Chondrocyte (in vitro differentiated cells): ENCODE measurements around the gene MAP1A. TPM values are rescaled to one million over a fixed set of nuclear protein-coding genes. Genes with fewer than 3 reads are reported as not detected.
"Not testable (repeated sequence)": the region's sequence is repeated elsewhere in the genome, so short reads cannot be mapped to it uniquely, and the experiment has no call there.

Experiments used
- DNase-seq: peaks from one replicate; pipeline ENCODE4 v3.0.0; 2021; ENCODE audit warnings: mixed read lengths, low spot score
- H3K27ac Mint-ChIP-seq: one replicate; pipeline ENCODE4 v1.8.0; 2021; ENCODE audit warnings: mild to moderate bottlenecking, moderate library complexity, mixed read lengths; ENCODE audit not compliant: unreplicated experiment
- H3K27me3 Mint-ChIP-seq: 2 replicates; pipeline ENCODE4 v1.8.0; 2021; ENCODE audit warnings: low read depth, mixed read lengths
- H3K36me3 Mint-ChIP-seq: 2 replicates; pipeline ENCODE4 v1.8.0; 2021; ENCODE audit warnings: low read depth, mixed read lengths
- H3K4me1 Mint-ChIP-seq: 2 replicates; pipeline ENCODE4 v1.8.0; 2021; ENCODE audit warnings: low read depth, mild to moderate bottlenecking, mixed read lengths
- H3K4me3 Mint-ChIP-seq: one replicate; pipeline ENCODE4 v1.8.0; 2021; ENCODE audit warnings: mild to moderate bottlenecking, moderate library complexity, mixed read lengths; ENCODE audit not compliant: unreplicated experiment
- H3K9me3 Mint-ChIP-seq: 2 replicates; pipeline ENCODE4 v1.8.0; 2021; ENCODE audit warnings: low read depth, mixed read lengths
- total RNA-seq: library from RNA; stranded (reverse); gene quantifications from 3 replicates; pipeline ENCODE4 v1.2.1, GENCODE V29; 2021
- TF ChIP-seq, protein P1 (sequence below): fragments of 200-600 bp; sonication (generic); IDR thresholded peaks from 2 replicates; pipeline ENCODE4 v1.5.0; 2021; ENCODE audit warnings: antibody characterized with exemption, mild to moderate bottlenecking, moderate library complexity

MAP1A gene
- total RNA-seq, 1 donor from 2014 or later: 96.3 TPM

DNA sequence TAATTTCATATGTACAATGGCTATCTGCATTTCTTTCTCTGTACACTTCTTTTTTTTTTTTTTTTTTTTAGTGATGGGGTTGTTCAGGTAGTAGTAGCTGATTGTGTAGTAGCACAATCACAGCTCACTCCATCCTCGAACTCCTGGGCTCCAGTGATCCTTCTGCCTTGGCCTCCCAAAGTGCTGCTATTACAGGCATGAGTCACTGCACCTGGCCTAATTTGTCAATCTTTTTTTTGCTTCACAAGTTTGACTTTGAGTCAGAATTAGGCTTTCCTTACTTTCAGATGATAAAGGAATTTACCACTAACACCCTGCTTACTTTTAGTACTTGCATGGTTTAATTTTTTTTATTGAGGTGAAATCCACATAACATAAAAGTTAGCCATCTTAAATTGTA lies 28.0 kb downstream of the MAP1A start:
- Mint-ChIP-seq H3K27me3 (no peaks in the 10 kb centered on the region), H3K4me3 (no peak overlapping the region), H3K9me3 (peaks cover 17% of the 10 kb centered on the region), H3K27ac (no peak overlapping the region), H3K4me1 (no peaks in the 10 kb centered on the region), H3K36me3 (peaks cover 4% of the 10 kb centered on the region)
- TF ChIP-seq, protein P1, sequence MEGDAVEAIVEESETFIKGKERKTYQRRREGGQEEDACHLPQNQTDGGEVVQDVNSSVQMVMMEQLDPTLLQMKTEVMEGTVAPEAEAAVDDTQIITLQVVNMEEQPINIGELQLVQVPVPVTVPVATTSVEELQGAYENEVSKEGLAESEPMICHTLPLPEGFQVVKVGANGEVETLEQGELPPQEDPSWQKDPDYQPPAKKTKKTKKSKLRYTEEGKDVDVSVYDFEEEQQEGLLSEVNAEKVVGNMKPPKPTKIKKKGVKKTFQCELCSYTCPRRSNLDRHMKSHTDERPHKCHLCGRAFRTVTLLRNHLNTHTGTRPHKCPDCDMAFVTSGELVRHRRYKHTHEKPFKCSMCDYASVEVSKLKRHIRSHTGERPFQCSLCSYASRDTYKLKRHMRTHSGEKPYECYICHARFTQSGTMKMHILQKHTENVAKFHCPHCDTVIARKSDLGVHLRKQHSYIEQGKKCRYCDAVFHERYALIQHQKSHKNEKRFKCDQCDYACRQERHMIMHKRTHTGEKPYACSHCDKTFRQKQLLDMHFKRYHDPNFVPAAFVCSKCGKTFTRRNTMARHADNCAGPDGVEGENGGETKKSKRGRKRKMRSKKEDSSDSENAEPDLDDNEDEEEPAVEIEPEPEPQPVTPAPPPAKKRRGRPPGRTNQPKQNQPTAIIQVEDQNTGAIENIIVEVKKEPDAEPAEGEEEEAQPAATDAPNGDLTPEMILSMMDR: no peak
- DNase-seq: no peak

- peaks cover 7% of the 10 kb centered on the region for H3K36me3 Mint-ChIP-seq
- H3K27ac Mint-ChIP-seq: no peak overlapping the region
- TF ChIP-seq, protein P1: no peak
- no peak for DNase-seq
- no peak overlapping the region for H3K4me3 Mint-ChIP-seq
- H3K27me3 Mint-ChIP-seq: no peaks in the 10 kb centered on the region
- peaks cover 17% of the 10 kb centered on the region for H3K9me3 Mint-ChIP-seq
- no peaks in the 10 kb centered on the region for H3K4me1 Mint-ChIP-seq
Observed at GRCh38 chr15:43547539-43547938, 30.1 kb downstream of the MAP1A start.

DNA sequence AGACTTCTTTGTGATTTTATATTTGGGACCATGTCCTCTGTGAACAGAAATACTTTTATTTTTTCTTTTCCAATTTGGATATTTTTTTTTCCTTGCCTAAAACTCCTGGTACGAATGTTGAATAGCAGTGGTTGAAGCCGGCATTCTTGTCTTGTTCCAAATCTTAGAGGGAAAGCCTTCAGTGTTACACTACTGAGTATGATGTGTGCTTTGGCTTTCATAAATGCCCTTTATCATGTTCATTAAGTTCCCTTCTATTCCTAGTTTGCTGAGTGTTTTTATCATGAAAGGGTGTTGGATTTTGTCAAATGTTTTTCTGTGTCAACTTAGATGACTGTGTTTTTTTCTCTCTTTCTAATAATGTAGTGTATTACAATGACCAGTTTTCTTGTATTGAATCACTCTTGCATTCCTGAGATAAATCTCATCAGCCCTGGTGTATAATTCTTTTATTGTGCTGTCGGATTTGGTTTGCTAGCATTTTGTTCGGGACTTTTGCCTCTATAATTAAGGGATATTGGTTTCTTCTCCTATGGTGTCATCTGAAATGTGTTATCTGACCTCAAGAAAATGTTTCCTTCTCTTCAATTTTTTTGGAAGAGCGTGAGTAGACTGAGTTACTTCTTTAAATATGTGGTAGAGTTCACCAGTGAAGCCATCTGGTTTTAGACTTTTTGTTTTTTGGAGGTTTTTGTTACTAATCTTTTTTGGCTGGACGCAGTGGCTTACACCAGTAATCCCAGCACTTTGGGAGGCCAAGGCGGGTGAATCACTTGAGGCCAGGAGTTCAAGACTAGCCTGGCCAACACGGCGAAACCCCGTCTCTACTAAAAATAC lies 33.3 kb downstream of the MAP1A start:
- no peak for DNase-seq
- peaks cover 9% of the 10 kb centered on the region for H3K9me3 Mint-ChIP-seq
- H3K4me3 Mint-ChIP-seq: no peak overlapping the region
- no peak overlapping the region for H3K27ac Mint-ChIP-seq
- H3K27me3 Mint-ChIP-seq: no peaks in the 10 kb centered on the region
- H3K36me3 Mint-ChIP-seq: peaks cover 7% of the 10 kb centered on the region
- H3K4me1 Mint-ChIP-seq: no peaks in the 10 kb centered on the region
- TF ChIP-seq, protein P1: no peak

GRCh38 chr15:43552256-43552655 lies 34.8 kb downstream of the MAP1A start:
- no peak overlapping the region for H3K27ac Mint-ChIP-seq
- peaks cover 6% of the 10 kb centered on the region for H3K9me3 Mint-ChIP-seq

GRCh38 chr15:43552986-43553385 lies 35.6 kb downstream of the MAP1A start:
- no peak for DNase-seq
- Mint-ChIP-seq H3K4me1 (no peaks in the 10 kb centered on the region), H3K27me3 (no peaks in the 10 kb centered on the region), H3K27ac (no peak overlapping the region), H3K36me3 (peaks cover 7% of the 10 kb centered on the region), H3K9me3 (no peaks in the 10 kb centered on the region), H3K4me3 (no peak overlapping the region)
- TF ChIP-seq, protein P1: no peak

More at GRCh38 chr15:43552256-43552655, 34.8 kb downstream of the MAP1A start:
- TF ChIP-seq, protein P1: no peak
- Mint-ChIP-seq H3K4me1 (no peaks in the 10 kb centered on the region), H3K36me3 (peaks cover 5% of the 10 kb centered on the region), H3K27me3 (no peaks in the 10 kb centered on the region), H3K4me3 (no peak overlapping the region)
- DNase-seq: no peak

DNA sequence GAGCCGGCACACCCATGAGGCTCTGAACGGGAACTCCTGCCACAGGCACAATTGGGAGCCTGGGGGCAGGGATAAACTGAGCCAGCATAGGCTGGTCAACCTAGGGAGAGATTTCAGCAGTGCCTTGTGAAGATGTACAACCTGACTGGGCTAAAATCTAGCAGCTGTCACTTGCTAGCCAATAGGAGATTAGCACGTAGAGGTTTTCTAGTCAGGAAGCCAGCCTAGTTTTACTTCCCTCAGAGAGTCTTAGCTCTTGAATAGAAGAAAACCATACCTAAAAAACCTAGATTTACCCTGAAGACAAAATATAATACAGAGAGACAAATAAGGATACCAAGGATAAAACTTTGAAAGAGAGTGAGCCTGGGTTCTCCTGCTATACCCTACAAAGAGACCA lies 45.3 kb downstream of the MAP1A start:
- not testable (repeated sequence) for H3K4me3 Mint-ChIP-seq, H3K4me1 Mint-ChIP-seq, H3K9me3 Mint-ChIP-seq, H3K27me3 Mint-ChIP-seq, H3K36me3 Mint-ChIP-seq, H3K27ac Mint-ChIP-seq, DNase-seq

DNA sequence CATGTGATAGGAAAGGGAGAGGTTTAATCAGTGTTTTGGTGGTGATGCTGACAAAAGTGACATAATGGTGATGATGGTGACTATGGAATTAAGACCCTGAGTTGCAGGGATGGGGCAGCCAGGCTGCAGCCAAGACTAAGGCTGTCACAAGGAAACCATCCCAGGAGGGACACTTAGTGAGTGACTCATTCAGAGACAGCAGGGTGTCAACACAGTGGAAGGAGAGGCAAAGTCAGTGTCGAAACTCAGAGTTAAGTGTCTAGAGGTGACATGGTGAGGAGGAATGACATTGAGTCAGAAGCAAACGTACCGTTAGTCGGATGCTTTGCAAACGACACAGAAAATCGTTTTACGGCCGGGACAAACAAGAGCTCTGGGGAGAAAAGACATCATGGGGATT lies 46.4 kb downstream of the MAP1A start:
- not testable (repeated sequence) for H3K27me3 Mint-ChIP-seq, H3K27ac Mint-ChIP-seq, DNase-seq, H3K9me3 Mint-ChIP-seq, H3K36me3 Mint-ChIP-seq, H3K4me3 Mint-ChIP-seq, H3K4me1 Mint-ChIP-seq

DNA sequence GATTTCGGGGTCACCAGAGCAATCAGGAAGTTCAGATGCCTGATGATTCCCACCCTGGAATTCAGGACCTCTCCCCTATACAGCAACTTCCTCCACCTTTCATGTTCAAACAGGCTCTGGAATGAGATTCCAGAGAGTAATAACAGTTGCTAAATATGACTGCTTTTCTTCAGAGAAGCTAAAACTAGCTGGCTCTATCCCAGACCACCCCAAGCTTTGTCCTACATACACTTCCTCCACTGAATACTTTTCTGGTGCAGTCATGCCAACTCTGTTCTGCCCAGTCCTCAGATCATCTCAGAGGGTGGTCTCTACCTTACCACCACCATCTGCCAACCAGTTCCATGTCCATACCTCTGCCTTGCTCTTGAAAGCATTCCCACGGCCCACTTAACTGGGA lies 49.2 kb downstream of the MAP1A start:
- not testable (repeated sequence) for H3K27me3 Mint-ChIP-seq, H3K27ac Mint-ChIP-seq, H3K9me3 Mint-ChIP-seq, H3K4me1 Mint-ChIP-seq, DNase-seq, H3K4me3 Mint-ChIP-seq, H3K36me3 Mint-ChIP-seq
